ENCODE measurements around the gene EN1. TPM values are rescaled to one million over a fixed set of nuclear protein-coding genes. Genes with fewer than 3 reads are reported as not detected.

Gene EN1
- total and polyA plus RNA-seq, 2 donors (not counting 3 experiments of a cell fraction or from before 2014, with no cell fraction given): not detected

- dilution Hi-C loops (cut with MboI; ENCODE audit: extremely low pct_ligation_motif_present, low sequenced_read_pairs): no loop called here
- Histone ChIP-seq H3K79me2 (ENCODE audit: control insufficient read depth, insufficient read depth, low read length) (no peaks in the 10 kb centered on the region), H3K4me2 (ENCODE audit: insufficient read depth, low read length) (no peak overlapping the region), H3K9me3 (replicated peaks; ENCODE audit: control insufficient read depth, insufficient read depth, low read length) (no peaks in the 10 kb centered on the region), H3K4me1 (ENCODE audit: control insufficient read depth, extremely low read depth, insufficient read depth, low read length) (no peaks in the 10 kb centered on the region), H3K9me1 (replicated peaks; ENCODE audit: control insufficient read depth, extremely low read depth, insufficient read depth, low read length) (no peaks in the 10 kb centered on the region), H3K36me3 (ENCODE audit: control insufficient read depth in 2 of 2, extremely low read depth in 1 of 2, insufficient read depth in 2 of 2, low read length in 2 of 2) (no peaks in the 10 kb centered on the region), H3K9ac (replicated peaks; ENCODE audit: extremely low read depth, insufficient read depth, low read length) (no peak overlapping the region), H3K27me3 (ENCODE audit: control insufficient read depth in 2 of 2, insufficient read depth in 2 of 2, low read length in 2 of 2) (peaks cover 45 to 49% of the 10 kb centered on the region in 2 experiments), H2AFZ (ENCODE audit: low read depth, low read length) (no peak overlapping the region), H3K27ac (ENCODE audit: insufficient read depth, low read depth, low read length) (no peak overlapping the region), H4K20me1 (replicated peaks; ENCODE audit: control insufficient read depth, extremely low read depth, insufficient read depth, low read length) (no peaks in the 10 kb centered on the region), H3K4me3 (replicated peaks in 1 of 3; ENCODE audit: insufficient read depth in 1 of 3, low read depth in 1 of 3, low read length in 3 of 3) (no peak overlapping the region)
- no peak for FAIRE-seq
- TF ChIP-seq, protein P1, sequence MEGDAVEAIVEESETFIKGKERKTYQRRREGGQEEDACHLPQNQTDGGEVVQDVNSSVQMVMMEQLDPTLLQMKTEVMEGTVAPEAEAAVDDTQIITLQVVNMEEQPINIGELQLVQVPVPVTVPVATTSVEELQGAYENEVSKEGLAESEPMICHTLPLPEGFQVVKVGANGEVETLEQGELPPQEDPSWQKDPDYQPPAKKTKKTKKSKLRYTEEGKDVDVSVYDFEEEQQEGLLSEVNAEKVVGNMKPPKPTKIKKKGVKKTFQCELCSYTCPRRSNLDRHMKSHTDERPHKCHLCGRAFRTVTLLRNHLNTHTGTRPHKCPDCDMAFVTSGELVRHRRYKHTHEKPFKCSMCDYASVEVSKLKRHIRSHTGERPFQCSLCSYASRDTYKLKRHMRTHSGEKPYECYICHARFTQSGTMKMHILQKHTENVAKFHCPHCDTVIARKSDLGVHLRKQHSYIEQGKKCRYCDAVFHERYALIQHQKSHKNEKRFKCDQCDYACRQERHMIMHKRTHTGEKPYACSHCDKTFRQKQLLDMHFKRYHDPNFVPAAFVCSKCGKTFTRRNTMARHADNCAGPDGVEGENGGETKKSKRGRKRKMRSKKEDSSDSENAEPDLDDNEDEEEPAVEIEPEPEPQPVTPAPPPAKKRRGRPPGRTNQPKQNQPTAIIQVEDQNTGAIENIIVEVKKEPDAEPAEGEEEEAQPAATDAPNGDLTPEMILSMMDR (IDR thresholded peaks at IDR 0.05; ENCODE audit: extremely low read depth in 1 of 2, insufficient read depth in 1 of 2, low read depth in 1 of 2, low read length in 2 of 2): no peak
- TF ChIP-seq MYC (IDR thresholded peaks at IDR 0.05; ENCODE audit: low read depth, low read length) (no peak), POLR2AphosphoS5 (IDR thresholded peaks at IDR 0.05; ENCODE audit: insufficient read depth, low read depth, low read length) (no peak), FOS (IDR thresholded peaks at IDR 0.05; ENCODE audit: borderline replicate concordance, insufficient read depth, low read length) (no peak), JUN (IDR thresholded peaks at IDR 0.05; ENCODE audit: borderline replicate concordance, insufficient read depth, insufficient read length, low read depth) (no peak), POLR2A (IDR thresholded peaks at IDR 0.05; ENCODE audit: low read depth, low read length) (no peak), GATA2 (IDR thresholded peaks at IDR 0.05; ENCODE audit: insufficient read depth, insufficient read length, low read depth, low read length) (no peak), EZH2 (IDR thresholded peaks at IDR 0.05; ENCODE audit: borderline replicate concordance, low read depth, low read length, severe bottlenecking) (no peak)
- TF ChIP-seq, protein P2, sequence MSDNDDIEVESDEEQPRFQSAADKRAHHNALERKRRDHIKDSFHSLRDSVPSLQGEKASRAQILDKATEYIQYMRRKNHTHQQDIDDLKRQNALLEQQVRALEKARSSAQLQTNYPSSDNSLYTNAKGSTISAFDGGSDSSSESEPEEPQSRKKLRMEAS (IDR thresholded peaks at IDR 0.05; ENCODE audit: insufficient read depth, insufficient read length): no peak
- intact Hi-C loops (cut with micrococcal nuclease): no loop called here
- ChIA-PET POLR2A (no interaction called here), CTCF (interaction anchor here (2.3 to 6.4 kb wide), 3 partner anchors 20 to 829 kb away, joined by 8 to 41 read pairs (median 13); no protein-coding TSS in a partner anchor)
- no peak for DNase-seq (ENCODE audit: low read depth, low spot score)
- BruUV-seq (replicated peaks): no TSS peak
These were observed 14.3 kb upstream of the EN1 start for GRCh38 chr2:118861731-118862130.

All from endothelial cell of umbilical vein (primary cell).